GM10248 (cell line): ENCODE data around the gene AHNAK2.
A peak's percentile ranks its signal among the peaks of the same experiment; 100 is the strongest.

Source experiments
- CTCF ChIA-PET: fragments of 300-600 bp; sonication (Branson Sonifier 250); formaldehyde crosslinking; extraction: SDS; loops from one replicate; lab custom pipeline; 2021; ENCODE audit warnings: antibody characterized with exemption; lab: Yijun Ruan, JAX
- POLR2A ChIA-PET: fragments of 350-650 bp; sonication (Branson Sonifier 250); formaldehyde crosslinking; extraction: SDS; loops from one replicate; lab custom pipeline; 2020; ENCODE audit warnings: antibody characterized with exemption; lab: Yijun Ruan, JAX
- DNase-seq: peaks from one replicate; pipeline ENCODE4 v3.0.0; 2012; ENCODE audit errors: extremely low spot score
- CTCF ChIP-seq: IDR thresholded peaks from 2 replicates; pipeline ENCODE4 v1.5.1; 2012; ENCODE audit warnings: mild to moderate bottlenecking, low read depth; ENCODE audit errors: extremely low read depth, missing control alignments, control extremely low read depth

Gene AHNAK2

DNA sequence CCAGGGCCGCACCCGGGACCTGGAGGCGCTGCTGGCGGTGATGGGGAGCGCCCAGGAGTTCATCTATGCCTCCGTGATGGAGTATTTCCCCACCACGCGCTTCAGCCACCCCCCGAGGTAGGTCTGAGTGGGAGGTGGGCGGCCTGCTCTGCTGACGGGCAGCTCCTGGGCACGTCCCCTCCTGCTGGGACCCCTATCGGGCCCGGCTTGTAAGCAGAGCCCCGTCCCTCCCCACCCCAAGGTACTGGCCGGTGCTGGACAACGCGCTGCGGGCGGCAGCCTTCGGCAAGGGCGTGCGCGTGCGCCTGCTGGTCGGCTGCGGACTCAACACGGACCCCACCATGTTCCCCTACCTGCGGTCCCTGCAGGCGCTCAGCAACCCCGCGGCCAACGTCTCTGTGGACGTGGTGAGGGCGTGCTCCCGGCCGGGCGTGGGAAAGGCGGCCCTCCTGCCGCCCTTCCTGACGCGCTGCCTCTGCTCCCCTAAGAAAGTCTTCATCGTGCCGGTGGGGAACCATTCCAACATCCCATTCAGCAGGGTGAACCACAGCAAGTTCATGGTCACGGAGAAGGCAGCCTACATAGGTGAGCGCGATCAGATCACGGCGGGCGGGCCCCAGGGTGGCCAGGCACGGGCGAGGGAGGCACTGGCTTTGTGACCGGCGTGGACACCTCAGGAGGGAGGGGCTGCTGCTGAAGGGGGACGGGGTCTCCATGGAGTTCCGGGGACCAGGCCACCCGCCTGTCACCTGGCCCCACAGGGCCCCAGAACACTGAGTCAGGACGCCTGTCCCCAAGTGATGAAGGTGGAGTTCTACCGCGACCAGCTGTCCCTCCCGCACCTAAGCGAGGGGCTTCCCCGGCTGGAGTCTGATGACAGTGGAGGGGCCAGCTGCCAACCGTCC, 46.2 kb downstream of the AHNAK2 start:
- TF ChIP-seq CTCF, result no peak
- DNase-seq, result peak; percentile 13
- CTCF ChIA-PET, result interaction anchor here (3.9 kb wide), 1 partner anchor 8 kb away, joined by 17 read pairs; the partner anchor contains the start of gene PLD4
- POLR2A ChIA-PET, result no interaction called here

DNA sequence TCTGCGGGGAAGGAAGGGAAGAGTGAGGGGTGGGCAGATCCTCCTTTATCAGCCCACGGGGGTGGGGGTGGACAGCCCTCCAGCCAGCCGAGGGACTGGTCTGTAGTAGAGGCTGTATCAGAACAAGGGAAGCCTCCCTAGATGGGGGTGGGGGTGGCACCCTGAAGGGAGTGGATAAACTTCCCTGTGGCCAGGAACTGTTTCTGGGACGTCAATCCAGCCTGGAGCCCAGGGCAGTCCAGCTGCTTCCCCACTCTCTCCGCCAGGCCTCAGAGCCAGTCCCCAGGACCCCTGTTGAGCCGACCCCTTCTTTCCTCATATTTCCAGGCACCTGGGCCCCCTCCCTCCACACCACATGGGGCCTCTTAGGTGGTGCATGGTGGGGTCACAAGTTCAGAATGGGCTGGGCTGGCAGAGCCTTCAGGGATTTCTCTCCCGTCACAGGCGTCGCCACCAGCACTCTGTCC, 46.8 kb downstream of the AHNAK2 start:
- no peak for TF ChIP-seq CTCF
- ChIA-PET CTCF (interaction anchor here (1.0 to 1.1 kb wide), 2 partner anchors 8 to 33 kb away, joined by 3 read pairs; no protein-coding TSS in a partner anchor), POLR2A (no interaction called here)
- peak; percentile 15 for DNase-seq

DNA sequence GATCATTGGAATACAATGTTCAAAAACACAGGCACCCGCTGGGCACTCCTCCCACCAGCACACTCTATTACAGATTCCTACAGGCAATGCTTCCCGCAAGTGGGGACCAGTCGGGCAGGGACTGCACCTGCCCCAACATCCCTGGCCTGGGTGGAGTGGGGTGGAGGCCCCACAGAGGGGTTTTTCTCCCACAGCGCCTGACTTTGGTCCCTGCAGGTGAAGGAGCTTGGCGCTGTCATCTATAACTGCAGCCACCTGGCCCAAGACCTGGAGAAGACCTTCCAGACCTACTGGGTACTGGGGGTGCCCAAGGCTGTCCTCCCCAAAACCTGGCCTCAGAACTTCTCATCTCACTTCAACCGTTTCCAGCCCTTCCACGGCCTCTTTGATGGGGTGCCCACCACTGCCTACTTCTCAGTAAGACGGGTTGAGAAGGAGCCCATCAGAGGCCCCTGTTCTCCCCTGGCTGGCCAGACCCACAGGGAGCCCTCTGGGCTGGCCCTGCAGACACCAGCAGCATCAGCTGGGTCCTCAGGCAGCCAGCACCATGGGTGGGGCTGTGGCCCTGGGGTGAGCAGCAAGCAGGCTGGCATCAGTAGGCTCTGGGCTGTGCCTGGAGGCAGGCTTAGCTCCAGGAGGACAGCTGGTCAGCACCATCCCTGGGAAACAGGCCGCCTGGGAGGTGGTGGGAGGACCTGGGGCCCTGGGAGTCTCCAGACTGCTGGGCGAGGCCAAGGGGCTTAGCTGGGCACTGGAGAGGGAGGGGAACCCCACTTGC, 47.5 kb downstream of the AHNAK2 start:
- TF ChIP-seq CTCF, result no peak
- ChIA-PET POLR2A (no interaction called here), CTCF (interaction anchor here (0.8 to 2.4 kb wide), 4 partner anchors 9 to 115 kb away, joined by 3 to 9 read pairs (median 3); no protein-coding TSS in a partner anchor)

GRCh38 chr14:104929268-104930230, 48.6 kb downstream of the AHNAK2 start:
- no peak for TF ChIP-seq CTCF
- POLR2A ChIA-PET, result interaction anchor here (0.6 kb wide), 1 partner anchor 134 kb away, joined by 3 read pairs; no protein-coding TSS in a partner anchor
- DNase-seq, result peak; percentile 15
- CTCF ChIA-PET, result interaction anchor here (2.4 kb wide), 1 partner anchor 116 kb away, joined by 9 read pairs; no protein-coding TSS in a partner anchor

More for the DNA sequence above, 47.5 kb downstream of the AHNAK2 start:
- DNase-seq, result peak; percentile 15

DNA sequence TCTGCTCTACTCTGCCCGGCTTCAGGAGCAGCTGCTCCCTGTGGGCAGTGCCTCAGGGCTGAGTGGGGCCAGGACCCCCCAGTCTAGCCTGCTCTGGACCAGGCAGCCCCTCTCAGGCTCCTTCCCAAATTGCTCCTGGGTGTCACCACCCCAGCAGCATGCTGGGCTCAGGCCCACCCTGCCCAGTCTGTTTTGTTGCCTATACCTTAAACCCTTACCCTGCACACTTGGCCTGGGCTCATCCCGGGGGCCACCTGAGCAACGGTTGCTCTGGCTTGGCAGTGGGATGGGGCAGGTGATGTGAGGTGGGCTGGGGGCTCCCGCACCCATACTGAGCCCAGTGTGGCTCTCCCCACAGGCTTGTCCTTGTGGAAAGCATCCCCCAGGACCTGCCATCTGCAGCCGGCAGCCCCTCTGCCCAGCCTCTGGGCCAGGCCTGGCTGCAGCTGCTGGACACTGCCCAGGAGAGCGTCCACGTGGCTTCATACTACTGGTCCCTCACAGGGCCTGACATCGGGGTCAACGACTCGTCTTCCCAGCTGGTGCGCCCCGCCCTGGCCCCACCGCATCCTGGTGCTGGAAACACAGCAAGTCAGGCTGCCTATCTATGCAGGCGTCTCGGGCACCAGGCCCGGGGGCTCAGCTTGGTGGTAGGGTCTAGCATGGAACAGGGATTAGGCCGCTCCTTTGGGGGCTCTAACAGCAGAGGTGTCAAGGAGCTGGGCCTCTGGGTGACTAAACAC, 49.6 kb downstream of the AHNAK2 start:
- no peak for TF ChIP-seq CTCF
- ChIA-PET POLR2A (no interaction called here), CTCF (interaction anchor here (1.4 to 2.4 kb wide), 2 partner anchors 12 to 117 kb away, joined by 4 to 9 read pairs; no protein-coding TSS in a partner anchor)
- no peak for DNase-seq
